ENCODE data around the gene ZNF584.

The ZNF584 gene

GRCh38 chr19:58380037-58380661 is 28.3 kb upstream of the ZNF584 start:
- TF ChIP-seq, protein P1, sequence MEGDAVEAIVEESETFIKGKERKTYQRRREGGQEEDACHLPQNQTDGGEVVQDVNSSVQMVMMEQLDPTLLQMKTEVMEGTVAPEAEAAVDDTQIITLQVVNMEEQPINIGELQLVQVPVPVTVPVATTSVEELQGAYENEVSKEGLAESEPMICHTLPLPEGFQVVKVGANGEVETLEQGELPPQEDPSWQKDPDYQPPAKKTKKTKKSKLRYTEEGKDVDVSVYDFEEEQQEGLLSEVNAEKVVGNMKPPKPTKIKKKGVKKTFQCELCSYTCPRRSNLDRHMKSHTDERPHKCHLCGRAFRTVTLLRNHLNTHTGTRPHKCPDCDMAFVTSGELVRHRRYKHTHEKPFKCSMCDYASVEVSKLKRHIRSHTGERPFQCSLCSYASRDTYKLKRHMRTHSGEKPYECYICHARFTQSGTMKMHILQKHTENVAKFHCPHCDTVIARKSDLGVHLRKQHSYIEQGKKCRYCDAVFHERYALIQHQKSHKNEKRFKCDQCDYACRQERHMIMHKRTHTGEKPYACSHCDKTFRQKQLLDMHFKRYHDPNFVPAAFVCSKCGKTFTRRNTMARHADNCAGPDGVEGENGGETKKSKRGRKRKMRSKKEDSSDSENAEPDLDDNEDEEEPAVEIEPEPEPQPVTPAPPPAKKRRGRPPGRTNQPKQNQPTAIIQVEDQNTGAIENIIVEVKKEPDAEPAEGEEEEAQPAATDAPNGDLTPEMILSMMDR (IDR thresholded peaks at IDR 0.05; ENCODE audit: control extremely low read depth, extremely low read depth, low read depth, missing control alignments): no peak
- ChIA-PET CTCF (interaction anchor here (1.1 to 1.3 kb wide), 2 partner anchors 17 to 32 kb away, joined by 4 read pairs; partner anchors contain the start of gene ZNF497), POLR2A (interaction anchor here (0.6 kb wide), 1 partner anchor 9 kb away, joined by 3 read pairs; no protein-coding TSS in a partner anchor)
- DNase-seq (ENCODE audit: extremely low spot score): no peak

DNA sequence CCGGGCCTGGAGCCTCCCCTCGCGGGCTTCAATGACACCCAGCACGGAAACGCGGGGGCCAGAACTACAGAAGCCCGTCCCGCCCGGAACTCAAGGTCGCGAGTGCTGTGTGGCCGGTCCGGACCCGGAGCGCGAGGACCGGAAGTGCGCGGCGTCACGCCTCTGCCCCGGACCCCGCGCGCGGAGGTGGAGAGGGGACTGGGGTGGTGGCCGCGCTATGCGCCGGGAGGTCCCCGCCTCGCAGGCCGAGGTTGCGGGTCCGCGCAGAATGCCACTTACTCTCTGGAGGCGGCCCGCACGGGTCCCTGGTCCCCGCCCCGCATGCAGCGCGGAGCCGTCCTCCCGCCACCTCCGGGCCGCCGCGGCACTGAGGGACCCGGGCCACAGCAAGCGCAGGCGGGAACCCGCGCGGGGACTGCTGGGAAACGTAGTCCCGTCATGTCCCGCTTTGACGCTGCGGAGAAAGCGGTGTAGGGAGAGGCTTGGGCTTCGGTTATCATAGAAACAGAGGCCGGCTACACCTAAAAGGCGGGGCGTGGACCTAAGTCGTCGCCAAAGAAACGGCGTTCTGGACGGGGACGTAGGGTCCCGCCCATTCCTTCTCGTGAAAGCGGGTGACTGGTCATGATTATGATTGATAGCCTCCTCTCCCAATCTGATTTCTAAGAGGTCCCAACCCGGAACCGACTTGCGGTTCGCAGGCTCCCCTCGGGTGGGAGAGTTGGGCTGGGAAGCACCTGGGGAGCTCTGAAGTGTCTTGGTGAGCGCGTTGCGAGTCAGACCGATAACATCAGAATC is 27.6 kb upstream of the ZNF584 start, which contains the start of gene ZNF837:
Gene ZNF837 (minus strand): TSS at position 369 of the 798 bp plus-strand sequence. CDS start 11,698 bp downstream, outside the sequence.
- POLR2A ChIA-PET: no interaction called here
- TF ChIP-seq, protein P1 (IDR thresholded peaks at IDR 0.05; ENCODE audit: control extremely low read depth, extremely low read depth, low read depth, missing control alignments): no peak
- DNase-seq (ENCODE audit: extremely low spot score): peak; percentile 96
- CTCF ChIA-PET: interaction anchor here (1.2 kb wide), 1 partner anchor 22 kb away, joined by 3 read pairs; no protein-coding TSS in a partner anchor

DNA sequence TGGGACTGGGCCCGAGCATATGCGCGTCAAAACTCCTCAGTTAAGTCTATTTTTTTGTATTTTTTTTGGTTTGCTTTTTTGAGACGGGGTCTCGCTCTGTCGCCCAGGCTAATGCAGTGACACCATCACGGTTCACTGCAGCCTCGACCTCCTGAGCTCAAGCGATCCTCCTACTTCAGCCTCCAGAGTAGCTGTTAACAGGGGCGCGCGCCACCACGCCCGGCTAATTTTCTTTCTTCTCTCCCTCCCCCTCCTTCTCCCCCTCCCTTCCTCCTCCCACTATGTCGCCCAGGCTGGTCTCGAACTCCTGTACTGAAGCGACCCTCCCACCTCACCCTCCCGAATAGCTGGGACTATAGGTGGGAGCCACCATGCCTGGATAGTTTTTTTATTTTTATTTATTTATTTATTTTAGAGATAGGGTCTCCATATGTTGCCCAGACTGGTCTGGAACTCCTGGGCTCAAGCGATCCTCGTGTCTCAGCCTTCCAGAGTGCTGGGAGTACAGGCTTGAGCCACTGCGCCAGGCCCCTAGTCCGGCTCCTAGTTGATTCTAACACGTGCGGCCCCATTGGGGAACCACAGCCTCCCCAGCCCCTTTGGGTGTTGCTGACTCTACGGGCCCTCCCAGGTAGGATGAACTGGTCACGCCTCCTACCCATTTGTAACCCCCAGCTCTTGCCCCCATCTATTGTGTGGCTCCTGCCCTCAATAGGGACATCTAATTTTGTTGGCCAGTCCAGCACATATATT is 26.8 kb upstream of the ZNF584 start:
- ChIA-PET CTCF (interaction anchor here (1.2 kb wide), 2 partner anchors 21 to 64 kb away, joined by 3 to 5 read pairs; no protein-coding TSS in a partner anchor), POLR2A (no interaction called here)
- TF ChIP-seq, protein P1 (IDR thresholded peaks at IDR 0.05; ENCODE audit: control extremely low read depth, extremely low read depth, low read depth, missing control alignments): no peak
- DNase-seq (ENCODE audit: extremely low spot score): no peak

- POLR2A ChIA-PET: no interaction called here
- no peak for DNase-seq (ENCODE audit: extremely low spot score)
- TF ChIP-seq, protein P1 (IDR thresholded peaks at IDR 0.05; ENCODE audit: control extremely low read depth, extremely low read depth, low read depth, missing control alignments): no peak
- CTCF ChIA-PET: no interaction called here
Measured at GRCh38 chr19:58382997-58383603, 25.3 kb upstream of the ZNF584 start.

GRCh38 chr19:58385313-58385890 is 23.0 kb upstream of the ZNF584 start:
- POLR2A ChIA-PET: no interaction called here
- TF ChIP-seq, protein P1 (IDR thresholded peaks at IDR 0.05; ENCODE audit: control extremely low read depth, extremely low read depth, low read depth, missing control alignments): no peak
- CTCF ChIA-PET: no interaction called here
- DNase-seq (ENCODE audit: extremely low spot score): no peak
